HepG2 (cell line): ENCODE data around the gene MAP3K2. TPM values are rescaled to one million over a fixed set of nuclear protein-coding genes. Genes with fewer than 3 reads are reported as not detected.

ENCODE experiments used
- DPF2 ChIP-seq: sonication (generic); formaldehyde crosslinking; IDR thresholded peaks from 2 replicates; pipeline ENCODE4 v1.4.0; 2020; ENCODE audit warnings: mild to moderate bottlenecking, low read depth, missing genetic modification reagents, borderline replicate concordance
- KDM6A ChIP-seq: IDR thresholded peaks from 2 replicates; pipeline ENCODE4 v1.6.1; 2016; ENCODE audit warnings: low read depth
- MTA3 ChIP-seq: sonication (generic); formaldehyde crosslinking; IDR thresholded peaks from 2 replicates; pipeline ENCODE4 v1.4.0; 2020; ENCODE audit warnings: missing genetic modification reagents
- POGZ ChIP-seq: sonication (generic); formaldehyde crosslinking; IDR thresholded peaks from 2 replicates; pipeline ENCODE4 v1.4.0; 2020; ENCODE audit warnings: mild to moderate bottlenecking, missing genetic modification reagents
- SMAD3 ChIP-seq: sonication (generic); formaldehyde crosslinking; IDR thresholded peaks from 2 replicates; pipeline ENCODE4 v1.4.0; 2020; ENCODE audit warnings: missing genetic modification reagents
- ZFAT ChIP-seq: sonication (generic); formaldehyde crosslinking; conservative IDR thresholded peaks from 2 replicates; pipeline ENCODE4 v1.8.1; 2023; ENCODE audit warnings: missing genetic modification reagents, inconsistent platforms
- ZNF235 ChIP-seq: sonication (generic); formaldehyde crosslinking; IDR thresholded peaks from 2 replicates; pipeline ENCODE4 v1.8.1; 2023; ENCODE audit warnings: mild to moderate bottlenecking, missing genetic modification reagents, borderline replicate concordance
- ZNF761 ChIP-seq: sonication (generic); formaldehyde crosslinking; conservative IDR thresholded peaks from 2 replicates; pipeline ENCODE4 v1.4.0; 2020; ENCODE audit warnings: mild to moderate bottlenecking, missing genetic modification reagents
- ZNF775 ChIP-seq: sonication (generic); formaldehyde crosslinking; IDR thresholded peaks from 2 replicates; pipeline ENCODE4 v1.4.0; 2020; ENCODE audit warnings: missing genetic modification reagents, mild to moderate bottlenecking, moderate library complexity, borderline replicate concordance
- ZNF816 ChIP-seq: sonication (generic); formaldehyde crosslinking; IDR thresholded peaks from 2 replicates; pipeline ENCODE4 v1.8.0; 2022; ENCODE audit warnings: missing genetic modification reagents, mild to moderate bottlenecking, borderline replicate concordance
- ZSCAN30 ChIP-seq: sonication (generic); formaldehyde crosslinking; IDR thresholded peaks from 2 replicates; pipeline ENCODE4 v1.5.0; 2020; ENCODE audit warnings: mild to moderate bottlenecking, missing genetic modification reagents
- polyA plus RNA-seq, 8 experiments: library from polyadenylated mRNA; depleted of rRNA in 3 of 8; stranded (reverse) in 7 of 8; unstranded in 1 of 8; fragments of >200 nt; fragmentation: Illumina TruSeq in 4 of 8; extraction: Trizol in 4 of 8; gene quantifications; 2 replicates each; pipeline versions ENCODE4 v1.2.1 to v1.2.3, GENCODE V29; 2011 to 2016; ENCODE audit warnings: low read depth in 4 of 8, missing spikeins in 1 of 8, mixed read lengths in 1 of 8; ENCODE audit not compliant: insufficient read depth in 1 of 8
- total RNA-seq, 5 experiments: library from RNA; depleted of rRNA; stranded (reverse); fragments of >200 nt; fragmentation: Illumina TruSeq; extraction: Trizol; gene quantifications; 2 replicates each; pipeline ENCODE4 v1.2.3, GENCODE V29; 2016; ENCODE audit warnings: low read depth in 1 of 5
- TF ChIP-seq, protein P1 (sequence below): sonication (generic); formaldehyde crosslinking; IDR thresholded peaks from 2 replicates; pipeline ENCODE4 v1.9.0; 2021; ENCODE audit warnings: missing genetic modification reagents, mild to moderate bottlenecking, borderline replicate concordance
- TF ChIP-seq, protein P2 (sequence below): IDR thresholded peaks from 2 replicates; pipeline ENCODE4 v1.6.1; 2012; ENCODE audit warnings: low read length, improper control_type of control experiment
- TF ChIP-seq, protein P3 (sequence below): sonication (generic); formaldehyde crosslinking; IDR thresholded peaks from 2 replicates; pipeline ENCODE4 v1.4.0; 2020; ENCODE audit warnings: missing genetic modification reagents, borderline replicate concordance
- TF ChIP-seq, protein P4 (sequence below): sonication (generic); formaldehyde crosslinking; IDR thresholded peaks from 2 replicates; pipeline ENCODE4 v1.4.0; 2020; ENCODE audit warnings: mild to moderate bottlenecking, missing genetic modification reagents
- TF ChIP-seq, protein P5 (sequence below): sonication (generic); formaldehyde crosslinking; IDR thresholded peaks from 2 replicates; pipeline ENCODE4 v1.4.0; 2020; ENCODE audit warnings: mild to moderate bottlenecking, missing genetic modification reagents
- TF ChIP-seq, protein P6 (sequence below): sonication (generic); formaldehyde crosslinking; IDR thresholded peaks from 2 replicates; pipeline ENCODE4 v1.9.0; 2021; ENCODE audit warnings: missing genetic modification reagents, borderline replicate concordance

Gene MAP3K2
- total and polyA plus RNA-seq, 2 of the 13 experiments (the other 11 are each of a cell fraction or from before 2014, with no cell fraction given), result 12.2 to 37.2 TPM

DNA sequence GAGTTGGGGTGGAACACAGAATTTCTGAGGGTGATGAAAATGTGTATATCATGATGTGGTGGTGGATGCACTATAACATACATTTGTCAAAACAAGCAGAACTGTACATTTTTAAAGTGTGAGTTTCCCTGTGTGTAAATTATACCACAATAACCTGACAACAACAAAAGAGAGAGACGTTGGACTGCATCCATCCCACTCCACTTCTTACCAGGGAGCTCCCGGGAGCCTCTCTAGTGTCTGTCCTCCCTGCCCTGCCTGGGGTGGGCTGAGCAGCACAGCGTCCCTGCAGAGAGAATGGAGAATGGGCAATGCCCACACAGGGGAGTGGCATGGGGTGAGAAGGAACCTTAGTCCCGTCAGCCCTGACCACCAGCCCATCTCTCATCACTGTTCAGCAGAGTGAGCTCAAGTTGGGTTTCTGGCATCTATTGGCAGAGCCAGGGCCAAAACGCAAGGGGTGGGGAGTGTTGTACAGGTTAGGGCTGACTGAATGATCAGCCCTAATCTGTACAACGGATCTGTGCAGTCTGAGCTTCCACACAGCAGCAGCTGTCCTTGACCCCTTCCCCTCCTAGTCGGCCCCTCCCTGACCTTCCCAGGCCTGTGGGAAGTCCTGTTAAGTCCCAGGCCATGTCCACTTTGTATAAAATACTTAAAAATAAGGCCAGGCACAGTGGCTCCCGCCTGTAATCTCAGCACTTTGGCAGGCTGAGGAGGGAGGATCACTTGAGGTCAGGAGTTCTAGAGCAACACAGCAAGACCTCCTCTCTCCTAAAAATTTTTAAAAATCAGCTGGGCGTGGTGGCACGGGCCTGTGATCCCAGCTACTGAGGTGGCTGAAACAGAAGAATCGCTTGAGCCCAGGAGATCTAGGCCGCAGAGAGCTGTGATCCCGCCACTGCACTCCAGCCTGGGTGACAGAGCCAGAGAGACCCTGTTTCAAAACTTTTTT is 27.1 kb upstream of the MAP3K2 start (continued):
- TF ChIP-seq POGZ (0 out of 2 replicates have a peak, but pooled peaks have one; percentile 35), KDM6A (peak; percentile 55; the same call in 1 of the 2 replicates), DPF2 (CRISPR knock-in tag) (peak; percentile 71), ZSCAN30 (no peak), ZFAT (CRISPR knock-in tag) (no peak), MTA3 (no peak), ZNF235 (no peak), SMAD3 (peak; percentile 81), ZNF761 (CRISPR knock-in tag) (peak; percentile 42; the same call in 1 of the 2 replicates), ZNF775 (CRISPR knock-in tag) (no peak), ZNF816 (CRISPR knock-in tag) (no peak)
- TF ChIP-seq, protein P1, sequence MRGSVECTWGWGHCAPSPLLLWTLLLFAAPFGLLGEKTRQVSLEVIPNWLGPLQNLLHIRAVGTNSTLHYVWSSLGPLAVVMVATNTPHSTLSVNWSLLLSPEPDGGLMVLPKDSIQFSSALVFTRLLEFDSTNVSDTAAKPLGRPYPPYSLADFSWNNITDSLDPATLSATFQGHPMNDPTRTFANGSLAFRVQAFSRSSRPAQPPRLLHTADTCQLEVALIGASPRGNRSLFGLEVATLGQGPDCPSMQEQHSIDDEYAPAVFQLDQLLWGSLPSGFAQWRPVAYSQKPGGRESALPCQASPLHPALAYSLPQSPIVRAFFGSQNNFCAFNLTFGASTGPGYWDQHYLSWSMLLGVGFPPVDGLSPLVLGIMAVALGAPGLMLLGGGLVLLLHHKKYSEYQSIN, result no peak
- TF ChIP-seq, protein P2, sequence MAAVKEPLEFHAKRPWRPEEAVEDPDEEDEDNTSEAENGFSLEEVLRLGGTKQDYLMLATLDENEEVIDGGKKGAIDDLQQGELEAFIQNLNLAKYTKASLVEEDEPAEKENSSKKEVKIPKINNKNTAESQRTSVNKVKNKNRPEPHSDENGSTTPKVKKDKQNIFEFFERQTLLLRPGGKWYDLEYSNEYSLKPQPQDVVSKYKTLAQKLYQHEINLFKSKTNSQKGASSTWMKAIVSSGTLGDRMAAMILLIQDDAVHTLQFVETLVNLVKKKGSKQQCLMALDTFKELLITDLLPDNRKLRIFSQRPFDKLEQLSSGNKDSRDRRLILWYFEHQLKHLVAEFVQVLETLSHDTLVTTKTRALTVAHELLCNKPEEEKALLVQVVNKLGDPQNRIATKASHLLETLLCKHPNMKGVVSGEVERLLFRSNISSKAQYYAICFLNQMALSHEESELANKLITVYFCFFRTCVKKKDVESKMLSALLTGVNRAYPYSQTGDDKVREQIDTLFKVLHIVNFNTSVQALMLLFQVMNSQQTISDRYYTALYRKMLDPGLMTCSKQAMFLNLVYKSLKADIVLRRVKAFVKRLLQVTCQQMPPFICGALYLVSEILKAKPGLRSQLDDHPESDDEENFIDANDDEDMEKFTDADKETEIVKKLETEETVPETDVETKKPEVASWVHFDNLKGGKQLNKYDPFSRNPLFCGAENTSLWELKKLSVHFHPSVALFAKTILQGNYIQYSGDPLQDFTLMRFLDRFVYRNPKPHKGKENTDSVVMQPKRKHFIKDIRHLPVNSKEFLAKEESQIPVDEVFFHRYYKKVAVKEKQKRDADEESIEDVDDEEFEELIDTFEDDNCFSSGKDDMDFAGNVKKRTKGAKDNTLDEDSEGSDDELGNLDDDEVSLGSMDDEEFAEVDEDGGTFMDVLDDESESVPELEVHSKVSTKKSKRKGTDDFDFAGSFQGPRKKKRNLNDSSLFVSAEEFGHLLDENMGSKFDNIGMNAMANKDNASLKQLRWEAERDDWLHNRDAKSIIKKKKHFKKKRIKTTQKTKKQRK, result no peak
- TF ChIP-seq, protein P3, sequence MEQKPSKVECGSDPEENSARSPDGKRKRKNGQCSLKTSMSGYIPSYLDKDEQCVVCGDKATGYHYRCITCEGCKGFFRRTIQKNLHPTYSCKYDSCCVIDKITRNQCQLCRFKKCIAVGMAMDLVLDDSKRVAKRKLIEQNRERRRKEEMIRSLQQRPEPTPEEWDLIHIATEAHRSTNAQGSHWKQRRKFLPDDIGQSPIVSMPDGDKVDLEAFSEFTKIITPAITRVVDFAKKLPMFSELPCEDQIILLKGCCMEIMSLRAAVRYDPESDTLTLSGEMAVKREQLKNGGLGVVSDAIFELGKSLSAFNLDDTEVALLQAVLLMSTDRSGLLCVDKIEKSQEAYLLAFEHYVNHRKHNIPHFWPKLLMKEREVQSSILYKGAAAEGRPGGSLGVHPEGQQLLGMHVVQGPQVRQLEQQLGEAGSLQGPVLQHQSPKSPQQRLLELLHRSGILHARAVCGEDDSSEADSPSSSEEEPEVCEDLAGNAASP (CRISPR knock-in tag), result peak; percentile 78; the same call in 1 of the 2 replicates
- TF ChIP-seq, protein P4, sequence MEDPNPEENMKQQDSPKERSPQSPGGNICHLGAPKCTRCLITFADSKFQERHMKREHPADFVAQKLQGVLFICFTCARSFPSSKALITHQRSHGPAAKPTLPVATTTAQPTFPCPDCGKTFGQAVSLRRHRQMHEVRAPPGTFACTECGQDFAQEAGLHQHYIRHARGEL (CRISPR knock-in tag), result no peak
- TF ChIP-seq, protein P5, sequence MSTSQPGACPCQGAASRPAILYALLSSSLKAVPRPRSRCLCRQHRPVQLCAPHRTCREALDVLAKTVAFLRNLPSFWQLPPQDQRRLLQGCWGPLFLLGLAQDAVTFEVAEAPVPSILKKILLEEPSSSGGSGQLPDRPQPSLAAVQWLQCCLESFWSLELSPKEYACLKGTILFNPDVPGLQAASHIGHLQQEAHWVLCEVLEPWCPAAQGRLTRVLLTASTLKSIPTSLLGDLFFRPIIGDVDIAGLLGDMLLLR (CRISPR knock-in tag), result no peak
- TF ChIP-seq, protein P6, sequence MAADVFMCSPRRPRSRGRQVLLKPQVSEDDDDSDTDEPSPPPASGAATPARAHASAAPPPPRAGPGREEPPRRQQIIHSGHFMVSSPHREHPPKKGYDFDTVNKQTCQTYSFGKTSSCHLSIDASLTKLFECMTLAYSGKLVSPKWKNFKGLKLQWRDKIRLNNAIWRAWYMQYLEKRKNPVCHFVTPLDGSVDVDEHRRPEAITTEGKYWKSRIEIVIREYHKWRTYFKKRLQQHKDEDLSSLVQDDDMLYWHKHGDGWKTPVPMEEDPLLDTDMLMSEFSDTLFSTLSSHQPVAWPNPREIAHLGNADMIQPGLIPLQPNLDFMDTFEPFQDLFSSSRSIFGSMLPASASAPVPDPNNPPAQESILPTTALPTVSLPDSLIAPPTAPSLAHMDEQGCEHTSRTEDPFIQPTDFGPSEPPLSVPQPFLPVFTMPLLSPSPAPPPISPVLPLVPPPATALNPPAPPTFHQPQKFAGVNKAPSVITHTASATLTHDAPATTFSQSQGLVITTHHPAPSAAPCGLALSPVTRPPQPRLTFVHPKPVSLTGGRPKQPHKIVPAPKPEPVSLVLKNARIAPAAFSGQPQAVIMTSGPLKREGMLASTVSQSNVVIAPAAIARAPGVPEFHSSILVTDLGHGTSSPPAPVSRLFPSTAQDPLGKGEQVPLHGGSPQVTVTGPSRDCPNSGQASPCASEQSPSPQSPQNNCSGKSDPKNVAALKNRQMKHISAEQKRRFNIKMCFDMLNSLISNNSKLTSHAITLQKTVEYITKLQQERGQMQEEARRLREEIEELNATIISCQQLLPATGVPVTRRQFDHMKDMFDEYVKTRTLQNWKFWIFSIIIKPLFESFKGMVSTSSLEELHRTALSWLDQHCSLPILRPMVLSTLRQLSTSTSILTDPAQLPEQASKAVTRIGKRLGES (CRISPR knock-in tag), result no peak
